Suprapubic skin (tissue), 3 donors: ENCODE data around the gene POLRMT.

Experiments used
- CTCF ChIP-seq, 2 donors: fragments of 200-600 bp in 1 of 2; fragments of 450-650 bp in 1 of 2; sonication (generic) in 1 of 2; IDR thresholded peaks; one replicate each; pipeline ENCODE4 v1.5.1; 2016 to 2019; ENCODE audit warnings: antibody characterized with exemption in 2 of 2, mild to moderate bottlenecking in 1 of 2, moderate library complexity in 1 of 2
- POLR2AphosphoS5 ChIP-seq, 3 donors: sonication (generic); formaldehyde crosslinking; IDR thresholded peaks; one replicate each; pipeline ENCODE4 v1.6.1; 2017; ENCODE audit warnings: antibody characterized with exemption in 3 of 3

GRCh38 chr19:682678-683320 lies 49.5 kb upstream of the POLRMT start:
- no peak for TF ChIP-seq CTCF (IDR thresholded peaks at IDR 0.05)
- TF ChIP-seq POLR2AphosphoS5 (IDR thresholded peaks at IDR 0.05): no peak
